ENCODE results near the gene HUWE1.

Gene HUWE1

DNA sequence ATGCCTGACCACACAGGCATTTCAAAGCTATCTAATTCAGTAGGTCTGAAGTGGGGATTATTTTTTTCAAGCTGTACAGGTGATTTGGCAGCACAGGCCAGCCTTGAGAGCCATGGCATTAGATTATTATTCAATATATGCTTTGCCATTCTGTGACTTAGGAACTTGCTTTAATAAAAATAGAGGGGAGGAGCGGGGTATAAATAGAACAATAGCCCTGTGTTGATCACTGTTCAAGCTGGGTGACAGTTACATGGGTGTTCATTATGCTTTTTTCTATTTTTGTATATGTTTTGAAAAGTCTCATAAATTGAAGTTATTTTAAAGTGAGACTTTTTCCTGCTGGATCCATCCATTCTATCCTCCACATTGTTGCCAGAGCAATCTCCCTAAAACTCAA lies 20.3 kb downstream of the HUWE1 start:
- TF ChIP-seq, protein P1, sequence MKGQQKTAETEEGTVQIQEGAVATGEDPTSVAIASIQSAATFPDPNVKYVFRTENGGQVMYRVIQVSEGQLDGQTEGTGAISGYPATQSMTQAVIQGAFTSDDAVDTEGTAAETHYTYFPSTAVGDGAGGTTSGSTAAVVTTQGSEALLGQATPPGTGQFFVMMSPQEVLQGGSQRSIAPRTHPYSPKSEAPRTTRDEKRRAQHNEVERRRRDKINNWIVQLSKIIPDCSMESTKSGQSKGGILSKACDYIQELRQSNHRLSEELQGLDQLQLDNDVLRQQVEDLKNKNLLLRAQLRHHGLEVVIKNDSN (IDR thresholded peaks at IDR 0.05) = no peak
- TF ChIP-seq CREB1 (IDR thresholded peaks at IDR 0.05; ENCODE audit: low read depth) = no peak
- no peak for TF ChIP-seq CEBPB (IDR thresholded peaks at IDR 0.05)
- no peak for TF ChIP-seq RAD21 (IDR thresholded peaks at IDR 0.05; ENCODE audit: low read depth)
- TF ChIP-seq TCF12 (IDR thresholded peaks at IDR 0.05; ENCODE audit: low read depth) = no peak
- no peak for TF ChIP-seq TAF1 (IDR thresholded peaks at IDR 0.05; ENCODE audit: low read depth)
- TF ChIP-seq, protein P2, sequence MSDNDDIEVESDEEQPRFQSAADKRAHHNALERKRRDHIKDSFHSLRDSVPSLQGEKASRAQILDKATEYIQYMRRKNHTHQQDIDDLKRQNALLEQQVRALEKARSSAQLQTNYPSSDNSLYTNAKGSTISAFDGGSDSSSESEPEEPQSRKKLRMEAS (IDR thresholded peaks at IDR 0.05) = no peak
- no peak for TF ChIP-seq ZBTB7A (IDR thresholded peaks at IDR 0.05; ENCODE audit: low read depth)
- no peak for TF ChIP-seq FOXM1 (IDR thresholded peaks at IDR 0.05; ENCODE audit: borderline replicate concordance, low read depth)
- no peak for TF ChIP-seq TEAD4 (IDR thresholded peaks at IDR 0.05)
- no peak for TF ChIP-seq EGR1 (IDR thresholded peaks at IDR 0.05)
- no peak for TF ChIP-seq YY1 (IDR thresholded peaks at IDR 0.05; ENCODE audit: low read depth)
- no peak for TF ChIP-seq EP300 (IDR thresholded peaks at IDR 0.05; ENCODE audit: borderline replicate concordance)
- TF ChIP-seq, protein P3, sequence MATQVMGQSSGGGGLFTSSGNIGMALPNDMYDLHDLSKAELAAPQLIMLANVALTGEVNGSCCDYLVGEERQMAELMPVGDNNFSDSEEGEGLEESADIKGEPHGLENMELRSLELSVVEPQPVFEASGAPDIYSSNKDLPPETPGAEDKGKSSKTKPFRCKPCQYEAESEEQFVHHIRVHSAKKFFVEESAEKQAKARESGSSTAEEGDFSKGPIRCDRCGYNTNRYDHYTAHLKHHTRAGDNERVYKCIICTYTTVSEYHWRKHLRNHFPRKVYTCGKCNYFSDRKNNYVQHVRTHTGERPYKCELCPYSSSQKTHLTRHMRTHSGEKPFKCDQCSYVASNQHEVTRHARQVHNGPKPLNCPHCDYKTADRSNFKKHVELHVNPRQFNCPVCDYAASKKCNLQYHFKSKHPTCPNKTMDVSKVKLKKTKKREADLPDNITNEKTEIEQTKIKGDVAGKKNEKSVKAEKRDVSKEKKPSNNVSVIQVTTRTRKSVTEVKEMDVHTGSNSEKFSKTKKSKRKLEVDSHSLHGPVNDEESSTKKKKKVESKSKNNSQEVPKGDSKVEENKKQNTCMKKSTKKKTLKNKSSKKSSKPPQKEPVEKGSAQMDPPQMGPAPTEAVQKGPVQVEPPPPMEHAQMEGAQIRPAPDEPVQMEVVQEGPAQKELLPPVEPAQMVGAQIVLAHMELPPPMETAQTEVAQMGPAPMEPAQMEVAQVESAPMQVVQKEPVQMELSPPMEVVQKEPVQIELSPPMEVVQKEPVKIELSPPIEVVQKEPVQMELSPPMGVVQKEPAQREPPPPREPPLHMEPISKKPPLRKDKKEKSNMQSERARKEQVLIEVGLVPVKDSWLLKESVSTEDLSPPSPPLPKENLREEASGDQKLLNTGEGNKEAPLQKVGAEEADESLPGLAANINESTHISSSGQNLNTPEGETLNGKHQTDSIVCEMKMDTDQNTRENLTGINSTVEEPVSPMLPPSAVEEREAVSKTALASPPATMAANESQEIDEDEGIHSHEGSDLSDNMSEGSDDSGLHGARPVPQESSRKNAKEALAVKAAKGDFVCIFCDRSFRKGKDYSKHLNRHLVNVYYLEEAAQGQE (IDR thresholded peaks at IDR 0.05; ENCODE audit: low read depth) = no peak
- TF ChIP-seq NFIC (IDR thresholded peaks at IDR 0.05) = no peak

DNA sequence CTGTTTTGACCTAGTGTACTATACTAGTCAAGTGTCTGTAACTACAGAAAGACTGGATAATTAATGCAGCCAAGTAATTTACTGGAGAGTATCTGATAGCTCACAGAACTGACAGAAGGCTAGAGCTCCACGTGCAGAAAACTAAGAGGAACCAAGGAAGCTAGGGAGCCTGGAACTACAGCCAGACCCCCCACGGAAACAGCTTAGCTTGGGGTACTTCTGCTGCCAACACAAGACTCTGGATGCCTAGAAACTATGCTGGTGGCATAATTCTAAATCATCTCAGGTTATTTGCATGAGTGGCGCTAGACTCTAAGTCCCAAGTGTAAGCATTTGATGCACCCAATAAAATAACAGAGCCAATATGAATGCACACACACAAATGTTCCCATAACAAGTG lies 26.5 kb downstream of the HUWE1 start:
- TF ChIP-seq FOXM1 (IDR thresholded peaks at IDR 0.05; ENCODE audit: borderline replicate concordance, low read depth) (no peak), RAD21 (IDR thresholded peaks at IDR 0.05; ENCODE audit: low read depth) (no peak), EP300 (IDR thresholded peaks at IDR 0.05; ENCODE audit: borderline replicate concordance) (no peak), YY1 (IDR thresholded peaks at IDR 0.05; ENCODE audit: low read depth) (no peak), CEBPB (IDR thresholded peaks at IDR 0.05) (no peak), CREB1 (IDR thresholded peaks at IDR 0.05; ENCODE audit: low read depth) (no peak), EGR1 (IDR thresholded peaks at IDR 0.05) (no peak), TEAD4 (IDR thresholded peaks at IDR 0.05) (no peak), TCF12 (IDR thresholded peaks at IDR 0.05; ENCODE audit: low read depth) (no peak), NFIC (IDR thresholded peaks at IDR 0.05) (no peak), ZBTB7A (IDR thresholded peaks at IDR 0.05; ENCODE audit: low read depth) (no peak), TAF1 (IDR thresholded peaks at IDR 0.05; ENCODE audit: low read depth) (no peak)
- TF ChIP-seq, protein P1 (IDR thresholded peaks at IDR 0.05) = no peak
- TF ChIP-seq, protein P3 (IDR thresholded peaks at IDR 0.05; ENCODE audit: low read depth) = no peak
- TF ChIP-seq, protein P2 (IDR thresholded peaks at IDR 0.05) = no peak

DNA sequence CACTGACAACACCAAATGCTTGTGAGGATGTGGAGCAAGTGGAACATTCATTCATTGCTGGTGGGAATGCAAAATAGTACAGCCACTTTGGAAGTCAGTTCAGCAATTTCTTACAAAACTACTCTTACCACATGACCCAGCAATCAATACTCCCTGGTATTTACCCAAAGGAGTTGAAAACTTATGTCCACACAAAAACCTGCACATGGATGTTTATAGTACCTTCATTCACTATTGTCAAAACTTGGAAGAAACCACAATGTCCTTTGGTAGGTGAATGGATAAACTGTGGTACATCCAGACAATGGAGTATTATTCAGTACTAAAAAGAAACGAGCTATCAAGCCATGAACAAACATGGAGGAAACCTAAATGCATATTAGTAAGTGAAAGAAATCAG lies 27.5 kb downstream of the HUWE1 start:
- TF ChIP-seq, protein P2 (IDR thresholded peaks at IDR 0.05) = no peak
- TF ChIP-seq TCF12 (IDR thresholded peaks at IDR 0.05; ENCODE audit: low read depth) = no peak
- no peak for TF ChIP-seq YY1 (IDR thresholded peaks at IDR 0.05; ENCODE audit: low read depth)
- TF ChIP-seq, protein P1 (IDR thresholded peaks at IDR 0.05) = no peak
- TF ChIP-seq FOXM1 (IDR thresholded peaks at IDR 0.05; ENCODE audit: borderline replicate concordance, low read depth) = no peak
- TF ChIP-seq, protein P3 (IDR thresholded peaks at IDR 0.05; ENCODE audit: low read depth) = no peak
- TF ChIP-seq NFIC (IDR thresholded peaks at IDR 0.05) = no peak
- TF ChIP-seq RAD21 (IDR thresholded peaks at IDR 0.05; ENCODE audit: low read depth) = no peak
- TF ChIP-seq CEBPB (IDR thresholded peaks at IDR 0.05) = no peak
- no peak for TF ChIP-seq EGR1 (IDR thresholded peaks at IDR 0.05)
- no peak for TF ChIP-seq ZBTB7A (IDR thresholded peaks at IDR 0.05; ENCODE audit: low read depth)
- no peak for TF ChIP-seq EP300 (IDR thresholded peaks at IDR 0.05; ENCODE audit: borderline replicate concordance)
- no peak for TF ChIP-seq CREB1 (IDR thresholded peaks at IDR 0.05; ENCODE audit: low read depth)
- no peak for TF ChIP-seq TAF1 (IDR thresholded peaks at IDR 0.05; ENCODE audit: low read depth)
- TF ChIP-seq TEAD4 (IDR thresholded peaks at IDR 0.05) = no peak
